ENCODE measurements around the gene S100A3. TPM values are rescaled to one million over a fixed set of nuclear protein-coding genes. Genes with fewer than 3 reads are reported as not detected.
"Not testable (repeated sequence)": the region's sequence is repeated elsewhere in the genome, so short reads cannot be mapped to it uniquely, and the experiment has no call there.

The S100A3 gene
- polyA plus RNA-seq, 6 donors from 2014 or later: not detected

GRCh38 chr1:153578490-153578889, 29.4 kb upstream of the S100A3 start:
- no peak overlapping the region for H3K27ac Mint-ChIP-seq
- H3K4me1 Mint-ChIP-seq: peaks cover 0 to 11% (median 4%) of the 10 kb centered on the region in 3 donors
- peaks cover 0 to 26% (median 7%) of the 10 kb centered on the region in 3 donors for H3K27me3 Mint-ChIP-seq
- no peaks in the 10 kb centered on the region for H3K36me3 Mint-ChIP-seq
- DNase-seq: no peak
- H3K4me3 Mint-ChIP-seq: no peak overlapping the region
- no peaks in the 10 kb centered on the region for H3K9me3 Mint-ChIP-seq
- no peak for ATAC-seq (ENCODE audit: low read depth in 2 of 2)

- H3K27ac Mint-ChIP-seq: peak overlapping the region in 1 of 6 donors; percentile 32
- peaks cover 0 to 26% (median 7%) of the 10 kb centered on the region in 3 donors for H3K27me3 Mint-ChIP-seq
These were observed 28.6 kb upstream of the S100A3 start for GRCh38 chr1:153577624-153578051.

GRCh38 chr1:153577138-153577537, 28.1 kb upstream of the S100A3 start:
- H3K4me1 Mint-ChIP-seq: peaks cover 11 to 18% (median 14%) of the 10 kb centered on the region in 3 donors
- H3K27ac Mint-ChIP-seq: peak overlapping the region in 3 of 6 donors; percentile 0 to 85 (median 32)
- H3K9me3 Mint-ChIP-seq: no peaks in the 10 kb centered on the region
- H3K36me3 Mint-ChIP-seq: no peaks in the 10 kb centered on the region
- ATAC-seq (ENCODE audit: low read depth in 2 of 2) (no peak), DNase-seq (no peak)
- no peak overlapping the region for H3K4me3 Mint-ChIP-seq
- H3K27me3 Mint-ChIP-seq: peaks cover 0 to 26% (median 7%) of the 10 kb centered on the region in 3 donors

More at GRCh38 chr1:153577624-153578051, 28.6 kb upstream of the S100A3 start:
- H3K36me3 Mint-ChIP-seq: no peaks in the 10 kb centered on the region
- DNase-seq: no peak
- peak overlapping the region in 1 of 8 donors; percentile 23 for H3K4me3 Mint-ChIP-seq
- peaks cover 7 to 16% (median 10%) of the 10 kb centered on the region in 3 donors for H3K4me1 Mint-ChIP-seq
- no peaks in the 10 kb centered on the region for H3K9me3 Mint-ChIP-seq
- no peak for ATAC-seq (ENCODE audit: low read depth in 2 of 2)

DNA sequence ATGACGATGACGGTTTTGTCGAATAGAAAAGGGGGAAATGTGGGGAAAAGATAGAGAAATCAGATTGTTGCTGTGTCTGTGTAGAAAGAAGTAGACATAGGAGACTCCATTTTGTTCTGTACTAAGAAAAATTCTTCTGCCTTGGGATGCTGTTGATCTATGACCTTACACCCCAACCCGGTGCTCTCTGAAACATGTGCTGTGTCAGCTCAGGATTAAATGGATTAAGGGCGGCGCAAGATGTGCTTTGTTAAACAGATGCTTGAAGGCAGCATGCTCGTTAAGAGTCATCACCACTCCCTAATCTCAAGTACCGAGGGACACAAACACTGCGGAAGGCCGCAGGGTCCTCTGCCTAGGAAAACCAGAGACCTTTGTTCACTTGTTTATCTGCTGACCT, 26.4 kb upstream of the S100A3 start:
- ATAC-seq (ENCODE audit: low read depth in 2 of 2); H3K9me3 Mint-ChIP-seq; DNase-seq; H3K4me3 Mint-ChIP-seq; H3K36me3 Mint-ChIP-seq; H3K27ac Mint-ChIP-seq: not testable (repeated sequence)
- H3K27me3 Mint-ChIP-seq: peaks cover 0 to 40% (median 20%) of the 10 kb centered on the region in 3 donors
- peaks cover 11 to 18% (median 14%) of the 10 kb centered on the region in 3 donors for H3K4me1 Mint-ChIP-seq

DNA sequence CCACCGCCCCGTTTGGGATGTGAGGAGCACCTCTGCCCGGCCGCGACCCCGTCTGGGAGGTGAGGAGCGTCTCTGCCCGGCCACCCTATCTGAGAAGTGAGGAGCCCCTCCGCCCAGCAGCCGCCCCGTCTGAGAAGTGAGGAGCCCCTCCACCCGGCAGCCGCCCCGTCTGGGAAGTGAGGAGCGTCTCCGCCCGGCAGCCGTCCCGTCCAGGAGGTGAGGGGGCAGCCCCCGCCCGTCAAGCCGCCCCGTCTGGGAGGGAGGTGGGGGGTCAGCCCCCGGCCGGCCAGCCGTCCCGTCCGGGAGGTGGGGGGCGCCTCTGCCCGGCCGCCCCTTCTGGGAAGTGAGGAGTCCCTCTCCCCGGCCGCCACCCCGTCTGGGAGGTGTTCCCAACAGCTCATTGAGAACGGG, 26.0 kb upstream of the S100A3 start:
- Mint-ChIP-seq H3K4me1 (peaks cover 11 to 18% (median 14%) of the 10 kb centered on the region in 3 donors), H3K27me3 (peaks cover 0 to 44% (median 22%) of the 10 kb centered on the region in 3 donors)
- H3K36me3 Mint-ChIP-seq; H3K9me3 Mint-ChIP-seq; H3K27ac Mint-ChIP-seq; ATAC-seq (ENCODE audit: low read depth in 2 of 2); DNase-seq; H3K4me3 Mint-ChIP-seq: not testable (repeated sequence)

DNA sequence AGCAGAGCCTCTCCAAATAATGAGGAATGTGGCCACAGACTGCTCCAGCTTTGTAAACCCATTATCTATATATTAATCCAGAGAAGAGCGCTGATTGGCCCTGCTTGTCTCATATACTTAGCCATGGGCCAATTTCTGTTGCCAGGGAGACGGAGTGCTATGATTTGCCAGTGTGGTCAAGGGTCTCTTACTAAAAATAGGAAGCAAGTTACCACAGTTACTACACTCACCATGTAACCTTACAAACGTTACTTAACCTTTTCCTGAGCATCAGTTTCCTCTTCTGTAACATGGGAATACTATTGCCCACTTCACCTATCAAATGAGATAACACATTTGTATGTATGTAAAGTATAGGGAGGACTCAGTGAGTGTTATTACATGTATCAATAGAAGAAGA, 24.3 kb upstream of the S100A3 start:
- Mint-ChIP-seq H3K27me3 (peaks cover 0 to 42% (median 22%) of the 10 kb centered on the region in 3 donors), H3K27ac (peak overlapping the region in 1 of 6 donors; percentile 57), H3K4me3 (no peak overlapping the region), H3K36me3 (no peaks in the 10 kb centered on the region), H3K9me3 (no peaks in the 10 kb centered on the region), H3K4me1 (peaks cover 16 to 23% (median 18%) of the 10 kb centered on the region in 3 donors)
- no peak for ATAC-seq (ENCODE audit: low read depth in 2 of 2)
- DNase-seq: no peak

DNA sequence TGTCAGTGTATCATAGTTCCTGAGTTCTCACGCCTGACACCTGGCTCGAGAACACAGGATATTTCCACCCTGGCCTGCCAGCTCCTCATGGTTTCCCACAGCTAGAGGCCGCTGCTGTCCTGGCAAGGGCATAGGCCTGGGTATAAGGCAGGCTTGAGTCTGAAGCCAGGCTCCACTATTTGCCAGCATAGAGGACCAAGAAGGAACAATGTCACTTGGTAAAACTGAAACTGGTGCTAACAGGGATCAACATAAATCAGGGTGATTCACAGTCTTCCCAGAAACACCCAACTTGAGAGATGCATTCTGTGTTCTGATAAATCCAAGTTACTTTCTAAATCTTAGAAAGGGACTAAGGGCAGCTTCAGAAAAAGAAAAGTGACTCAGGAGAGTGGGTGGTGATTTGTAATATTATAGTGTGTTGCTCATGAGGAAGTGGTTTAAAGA, 23.5 kb upstream of the S100A3 start:
- DNase-seq (peak; percentile 57), ATAC-seq (ENCODE audit: low read depth in 2 of 2) (peak; percentile 95 to 97)
- H3K27ac Mint-ChIP-seq: peak overlapping the region in 1 of 6 donors; percentile 42
- H3K4me3 Mint-ChIP-seq: no peak overlapping the region
- H3K4me1 Mint-ChIP-seq: peaks cover 19 to 22% (median 22%) of the 10 kb centered on the region in 3 donors
- H3K27me3 Mint-ChIP-seq: peaks cover 0 to 35% (median 22%) of the 10 kb centered on the region in 3 donors
- H3K36me3 Mint-ChIP-seq: no peaks in the 10 kb centered on the region
- H3K9me3 Mint-ChIP-seq: no peaks in the 10 kb centered on the region

- H3K4me1 Mint-ChIP-seq: peaks cover 16 to 24% (median 19%) of the 10 kb centered on the region in 3 donors
- H3K27ac Mint-ChIP-seq: peak overlapping the region in 2 of 6 donors; percentile 8 to 75
- DNase-seq (no peak), ATAC-seq (ENCODE audit: low read depth in 2 of 2) (no peak)
- no peaks in the 10 kb centered on the region for H3K9me3 Mint-ChIP-seq
- H3K27me3 Mint-ChIP-seq: peaks cover 0 to 27% (median 22%) of the 10 kb centered on the region in 3 donors
- H3K36me3 Mint-ChIP-seq: no peaks in the 10 kb centered on the region
- no peak overlapping the region for H3K4me3 Mint-ChIP-seq
These were observed 22.6 kb upstream of the S100A3 start for GRCh38 chr1:153571706-153572105.

GRCh38 chr1:153570874-153571273, 21.8 kb upstream of the S100A3 start:
- peak overlapping the region in 3 of 6 donors; percentile 18 to 67 (median 37) for H3K27ac Mint-ChIP-seq
- peaks cover 24 to 32% (median 26%) of the 10 kb centered on the region in 3 donors for H3K4me1 Mint-ChIP-seq
- peaks cover 0 to 27% (median 22%) of the 10 kb centered on the region in 3 donors for H3K27me3 Mint-ChIP-seq
- no peaks in the 10 kb centered on the region for H3K9me3 Mint-ChIP-seq
- no peak for DNase-seq
- no peaks in the 10 kb centered on the region for H3K36me3 Mint-ChIP-seq
- ATAC-seq (ENCODE audit: low read depth in 2 of 2): no peak
- no peak overlapping the region for H3K4me3 Mint-ChIP-seq

GRCh38 chr1:153569465-153569864, 20.4 kb upstream of the S100A3 start:
- H3K9me3 Mint-ChIP-seq: no peaks in the 10 kb centered on the region
- no peak for ATAC-seq (ENCODE audit: low read depth in 2 of 2)
- DNase-seq: no peak
- H3K4me1 Mint-ChIP-seq: peaks cover 30 to 35% (median 32%) of the 10 kb centered on the region in 3 donors
- H3K27me3 Mint-ChIP-seq: peaks cover 0 to 27% (median 22%) of the 10 kb centered on the region in 3 donors
- no peak overlapping the region for H3K27ac Mint-ChIP-seq
- no peak overlapping the region for H3K4me3 Mint-ChIP-seq
- H3K36me3 Mint-ChIP-seq: no peaks in the 10 kb centered on the region

DNA sequence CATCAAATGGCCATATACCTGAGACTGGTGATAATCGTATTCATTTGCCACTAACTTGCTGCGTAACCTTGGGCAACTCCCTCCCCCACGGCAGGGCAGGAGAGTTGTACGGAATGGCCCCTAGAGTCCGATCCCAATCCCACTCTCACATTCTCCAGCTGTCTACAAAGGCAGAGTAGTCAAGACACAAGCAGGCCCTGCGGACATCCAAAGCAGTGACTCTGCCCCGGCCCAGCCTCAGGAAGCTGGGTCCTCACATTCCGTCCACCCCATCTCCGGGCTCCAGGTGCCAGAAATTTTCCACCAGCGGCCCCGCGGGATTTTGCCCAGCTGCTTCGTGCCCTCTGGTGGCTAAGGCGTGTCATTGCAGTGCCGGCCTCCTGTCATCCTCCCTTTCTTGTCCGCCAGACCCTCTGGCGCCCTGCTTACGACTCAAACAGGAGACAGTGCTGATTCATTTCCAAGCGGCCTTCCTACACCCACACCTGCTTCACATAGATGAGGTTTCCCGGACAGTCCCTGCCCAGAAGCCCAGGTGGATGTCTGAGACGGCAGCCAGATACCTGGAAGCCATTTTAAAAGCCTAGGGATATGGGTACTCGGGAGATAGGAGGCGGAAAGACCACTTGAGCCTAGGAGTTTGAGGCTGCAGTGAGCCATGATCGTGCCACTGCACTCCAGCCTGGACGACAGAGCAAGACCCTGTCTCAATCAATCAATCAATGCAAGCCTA, 19.5 kb upstream of the S100A3 start:
- H3K27me3 Mint-ChIP-seq: peaks cover 0 to 27% (median 22%) of the 10 kb centered on the region in 3 donors
- DNase-seq (peak; percentile 68), ATAC-seq (ENCODE audit: low read depth in 2 of 2) (peak in 1 of 2 donors; percentile 44)
- H3K9me3 Mint-ChIP-seq: no peaks in the 10 kb centered on the region
- H3K36me3 Mint-ChIP-seq: no peaks in the 10 kb centered on the region
- peak overlapping the region in 3 of 8 donors; percentile 3 to 35 (median 20) for H3K4me3 Mint-ChIP-seq
- peaks cover 30 to 35% (median 32%) of the 10 kb centered on the region in 3 donors for H3K4me1 Mint-ChIP-seq
- peak overlapping the region in 4 of 6 donors; percentile 0 to 77 (median 16) for H3K27ac Mint-ChIP-seq

- H3K4me1 Mint-ChIP-seq: peaks cover 25 to 30% (median 29%) of the 10 kb centered on the region in 3 donors
- peak overlapping the region in 2 of 6 donors; percentile 49 to 61 for H3K27ac Mint-ChIP-seq
- H3K4me3 Mint-ChIP-seq: peak overlapping the region in 1 of 8 donors; percentile 51
- ATAC-seq (ENCODE audit: low read depth in 2 of 2): no peak
- H3K36me3 Mint-ChIP-seq: no peaks in the 10 kb centered on the region
- no peaks in the 10 kb centered on the region for H3K9me3 Mint-ChIP-seq
- peaks cover 0 to 27% (median 22%) of the 10 kb centered on the region in 3 donors for H3K27me3 Mint-ChIP-seq
- no peak for DNase-seq
These were observed 18.7 kb upstream of the S100A3 start for GRCh38 chr1:153567621-153568366.

Data from naive B cell (primary cell).